Colonic mucosa (tissue), 4 donors: ENCODE results near the gene RPUSD1. TPM values are rescaled to one million over a fixed set of nuclear protein-coding genes. Genes with fewer than 3 reads are reported as not detected.
"Not testable (repeated sequence)": the region's sequence is repeated elsewhere in the genome, so short reads cannot be mapped to it uniquely, and the experiment has no call there.

ENCODE experiments used
- DNase-seq: peaks from one replicate; pipeline ENCODE4 v3.0.0-alpha.2; 2020
- H3K27ac ChIP-seq: fragments of 200-600 bp; one replicate; pipeline ENCODE4 v1.8.0; 2021
- H3K27me3 ChIP-seq: fragments of 200-600 bp; one replicate; pipeline ENCODE4 v1.8.0; 2021
- H3K36me3 ChIP-seq: fragments of 200-600 bp; one replicate; pipeline ENCODE4 v1.8.0; 2021
- H3K4me1 ChIP-seq: fragments of 200-600 bp; one replicate; pipeline ENCODE4 v1.8.0; 2021; ENCODE audit warnings: mild to moderate bottlenecking
- H3K4me3 ChIP-seq: fragments of 200-600 bp; one replicate; pipeline ENCODE4 v1.8.0; 2021
- H3K9ac ChIP-seq, 2 donors: one replicate each; pipeline ENCODE4 v1.7.0; 2013; ENCODE audit warnings: control low read depth in 2 of 2, low read depth in 2 of 2, low read length in 2 of 2
- H3K9me3 ChIP-seq: fragments of 200-600 bp; one replicate; pipeline ENCODE4 v1.8.0; 2021
- CTCF ChIP-seq: fragments of 200-600 bp; IDR thresholded peaks from one replicate; pipeline ENCODE4 v1.8.0; 2022; ENCODE audit warnings: antibody characterized with exemption, mild to moderate bottlenecking
- intact Hi-C: fragments of 100-400 bp; cut with DNase I; formaldehyde crosslinking; loops from one replicate; pipeline ENCODE4 v1.14.1; 2022
- total RNA-seq, 2 donors: library from RNA; stranded (reverse); fragmentation: NEBNext Ultra II Directional in 1 of 2; extraction: Animal tissue kit (Norgen Biotek cat#: 25700) in 1 of 2; gene quantifications; one replicate each; pipeline ENCODE4 v1.2.1, GENCODE V29; 2021
- donor health status: healthy.
- donor health status: DM: no; HTN: no; CAD: no.
- donor health status: DM: no; HTN: no; CAD: no.

Gene RPUSD1
- total RNA-seq, 2 donors from 2014 or later: 17.3 to 35.6 TPM

- intact Hi-C loops: no loop called here
These were observed 40.0 kb downstream of the RPUSD1 start for GRCh38 chr16:747978-748746.

GRCh38 chr16:746637-747036 lies 41.5 kb downstream of the RPUSD1 start:
- DNase-seq: no peak
- Histone ChIP-seq H3K9me3 (no peaks in the 10 kb centered on the region), H3K36me3 (no peaks in the 10 kb centered on the region), H3K4me1 (no peaks in the 10 kb centered on the region), H3K27ac (no peak overlapping the region), H3K9ac (no peak overlapping the region), H3K4me3 (no peak overlapping the region), H3K27me3 (no peaks in the 10 kb centered on the region)
- no peak for TF ChIP-seq CTCF
- intact Hi-C loops: no loop called here

More at GRCh38 chr16:747978-748746, 40.0 kb downstream of the RPUSD1 start:
- Histone ChIP-seq H3K27me3 (peaks cover 8% of the 10 kb centered on the region), H3K27ac (no peak overlapping the region), H3K4me3 (no peak overlapping the region), H3K4me1 (no peaks in the 10 kb centered on the region), H3K36me3 (no peaks in the 10 kb centered on the region), H3K9ac (no peak overlapping the region), H3K9me3 (no peaks in the 10 kb centered on the region)
- no peak for TF ChIP-seq CTCF
- no peak for DNase-seq

DNA sequence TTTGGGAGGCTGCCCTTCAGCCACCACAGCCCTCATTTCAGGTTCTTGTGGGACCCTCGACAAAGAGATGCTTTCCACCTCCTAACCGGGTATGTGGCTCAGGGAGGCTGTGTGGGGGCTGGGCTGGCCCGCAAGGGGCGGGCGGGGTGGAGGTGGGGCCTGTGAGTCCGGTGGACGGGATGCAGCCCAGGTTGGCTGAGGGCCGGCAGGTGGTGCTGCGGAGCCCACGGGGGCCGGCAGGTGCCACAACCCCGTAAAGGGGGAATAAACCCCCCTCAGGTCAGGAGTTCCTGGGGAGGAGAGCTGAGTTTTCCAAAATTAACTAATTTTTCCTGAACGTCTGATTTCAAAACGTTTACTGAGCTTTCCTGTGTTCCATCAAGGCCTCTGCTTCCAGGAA lies 42.4 kb downstream of the RPUSD1 start:
- H3K27ac ChIP-seq: no peak overlapping the region
- DNase-seq: no peak

GRCh38 chr16:743794-744500 lies 44.2 kb downstream of the RPUSD1 start:
- H3K27me3 ChIP-seq: no peaks in the 10 kb centered on the region
- no peak overlapping the region for H3K27ac ChIP-seq
- H3K9me3 ChIP-seq: no peaks in the 10 kb centered on the region
- no peak for TF ChIP-seq CTCF
- no peak overlapping the region for H3K4me3 ChIP-seq
- H3K9ac ChIP-seq: no peak overlapping the region
- intact Hi-C loops: no loop called here
- DNase-seq: no peak
- H3K4me1 ChIP-seq: peaks cover 6% of the 10 kb centered on the region
- H3K36me3 ChIP-seq: no peaks in the 10 kb centered on the region

More for the DNA sequence above, 42.4 kb downstream of the RPUSD1 start:
- H3K27me3 ChIP-seq: no peaks in the 10 kb centered on the region
- intact Hi-C loops: no loop called here
- no peaks in the 10 kb centered on the region for H3K36me3 ChIP-seq
- no peaks in the 10 kb centered on the region for H3K9me3 ChIP-seq
- H3K9ac ChIP-seq: no peak overlapping the region
- H3K4me3 ChIP-seq: no peak overlapping the region
- no peak for TF ChIP-seq CTCF
- no peaks in the 10 kb centered on the region for H3K4me1 ChIP-seq

- H3K27ac ChIP-seq, H3K9ac ChIP-seq, H3K4me3 ChIP-seq, H3K4me1 ChIP-seq, DNase-seq, intact Hi-C loops, H3K27me3 ChIP-seq, H3K9me3 ChIP-seq, H3K36me3 ChIP-seq: not testable (repeated sequence)
These were observed 45.3 kb downstream of the RPUSD1 start for GRCh38 chr16:742894-743293.
